HG03280 (cell line): ENCODE results near the gene PRELP.

Experiments
- ATAC-seq: cut with Tn5 transposase; IDR thresholded peaks from one replicate; pipeline ENCODE4 v1.9.1; 2021; ENCODE audit warnings: mild to moderate bottlenecking, moderate library complexity; ENCODE audit not compliant: unreplicated experiment

Gene PRELP

GRCh38 chr1:203521074-203521794 is 45.6 kb downstream of the PRELP start:
- ATAC-seq: no peak

GRCh38 chr1:203521812-203522211 is 46.2 kb downstream of the PRELP start:
- no peak for ATAC-seq

- ATAC-seq: no peak
These were observed 46.6 kb downstream of the PRELP start for GRCh38 chr1:203522237-203522636.

GRCh38 chr1:203523667-203524066 is 48.1 kb downstream of the PRELP start:
- ATAC-seq: no peak

GRCh38 chr1:203524152-203524551 is 48.5 kb downstream of the PRELP start:
- ATAC-seq: no peak

- ATAC-seq: no peak
These were observed 49.2 kb downstream of the PRELP start for GRCh38 chr1:203524824-203525223.

GRCh38 chr1:203525685-203526084 is 50.1 kb downstream of the PRELP start:
- ATAC-seq: no peak

- no peak for ATAC-seq
These were observed 50.5 kb downstream of the PRELP start for GRCh38 chr1:203526130-203526529.

- no peak for ATAC-seq
These were observed 51.0 kb downstream of the PRELP start for GRCh38 chr1:203526572-203526971.

GRCh38 chr1:203527013-203527412 is 51.4 kb downstream of the PRELP start:
- no peak for ATAC-seq

GRCh38 chr1:203528063-203528462 is 52.5 kb downstream of the PRELP start:
- no peak for ATAC-seq

GRCh38 chr1:203528976-203529835 is 53.6 kb downstream of the PRELP start:
- ATAC-seq: no peak

GRCh38 chr1:203531063-203531462 is 55.5 kb downstream of the PRELP start:
- no peak for ATAC-seq

- no peak for ATAC-seq
These were observed 58.4 kb downstream of the PRELP start for GRCh38 chr1:203534012-203534411.

- no peak for ATAC-seq
These were observed 58.9 kb downstream of the PRELP start for GRCh38 chr1:203534526-203534925.

- ATAC-seq: no peak
These were observed 61.0 kb downstream of the PRELP start for GRCh38 chr1:203536575-203536974.

GRCh38 chr1:203536980-203537455 is 61.4 kb downstream of the PRELP start:
- ATAC-seq: no peak

- ATAC-seq: no peak
These were observed 62.3 kb downstream of the PRELP start for GRCh38 chr1:203537806-203538464.

GRCh38 chr1:203538726-203539125 is 63.1 kb downstream of the PRELP start:
- no peak for ATAC-seq

- ATAC-seq: no peak
These were observed 64.4 kb downstream of the PRELP start for GRCh38 chr1:203539831-203540546.
